HG03025 (cell line): Measurements from ENCODE around the gene GAS2.
A peak's percentile ranks its signal among the peaks of the same experiment; 100 is the strongest.

Source experiments
- ATAC-seq: cut with Tn5 transposase; IDR thresholded peaks from one replicate; pipeline ENCODE4 v1.9.1; 2021; ENCODE audit warnings: mild to moderate bottlenecking, moderate library complexity; ENCODE audit not compliant: unreplicated experiment, low FRiP score

Gene GAS2

GRCh38 chr11:22780952-22781593 lies 114.7 kb downstream of the GAS2 start:
- ATAC-seq, result peak; percentile 91

- no peak for ATAC-seq
These were observed 118.8 kb downstream of the GAS2 start for GRCh38 chr11:22785251-22785650.

- ATAC-seq, result peak; percentile 98
These were observed 120.1 kb downstream of the GAS2 start for GRCh38 chr11:22786475-22786874.

- no peak for ATAC-seq
These were observed 120.6 kb downstream of the GAS2 start for GRCh38 chr11:22787055-22787454.

GRCh38 chr11:22787551-22788162 lies 121.2 kb downstream of the GAS2 start:
- ATAC-seq, result no peak

GRCh38 chr11:22792497-22792896 lies 126.1 kb downstream of the GAS2 start:
- no peak for ATAC-seq

GRCh38 chr11:22795914-22796313 lies 129.5 kb downstream of the GAS2 start:
- ATAC-seq, result no peak

- ATAC-seq, result no peak
These were observed 130.6 kb downstream of the GAS2 start for GRCh38 chr11:22797047-22797446.

GRCh38 chr11:22798901-22799300 lies 132.5 kb downstream of the GAS2 start:
- no peak for ATAC-seq

- no peak for ATAC-seq
These were observed 134.1 kb downstream of the GAS2 start for GRCh38 chr11:22800482-22800881.

GRCh38 chr11:22802861-22803260 lies 136.4 kb downstream of the GAS2 start:
- ATAC-seq, result no peak

GRCh38 chr11:22807391-22807790 lies 141.0 kb downstream of the GAS2 start:
- ATAC-seq, result no peak

GRCh38 chr11:22807855-22808570 lies 141.6 kb downstream of the GAS2 start:
- ATAC-seq, result peak; percentile 98

- peak; percentile 35 for ATAC-seq
These were observed 142.3 kb downstream of the GAS2 start for GRCh38 chr11:22808571-22809197.

- ATAC-seq, result no peak
These were observed 143.5 kb downstream of the GAS2 start for GRCh38 chr11:22809893-22810292.

GRCh38 chr11:22822203-22822602 lies 155.8 kb downstream of the GAS2 start:
- no peak for ATAC-seq

GRCh38 chr11:22828373-22828772 lies 162.0 kb downstream of the GAS2 start:
- no peak for ATAC-seq

GRCh38 chr11:22829231-22830081 lies 163.0 kb downstream of the GAS2 start, which contains the start of gene SVIP:
Gene SVIP (minus strand): TSS chr11:22829801. CDS start chr11:22829748, 53 bp downstream.
- peak; percentile 94 for ATAC-seq

- ATAC-seq, result no peak
These were observed 163.6 kb downstream of the GAS2 start for GRCh38 chr11:22830082-22830414.

- no peak for ATAC-seq
These were observed 166.1 kb downstream of the GAS2 start for GRCh38 chr11:22832315-22833015.
